Measurements from ENCODE around the gene SH2D6.
"Not testable (repeated sequence)": the region's sequence is repeated elsewhere in the genome, so short reads cannot be mapped to it uniquely, and the experiment has no call there.

The SH2D6 gene

GRCh38 chr2:85472261-85472660, 53.7 kb downstream of the SH2D6 start:
- no peak for DNase-seq

GRCh38 chr2:85475799-85476490, 57.4 kb downstream of the SH2D6 start:
- DNase-seq = no peak

GRCh38 chr2:85476624-85477023, 58.1 kb downstream of the SH2D6 start:
- no peak for DNase-seq

- DNase-seq = no peak
These were observed 59.4 kb downstream of the SH2D6 start for GRCh38 chr2:85477884-85478283.

- DNase-seq = no peak
These were observed 63.6 kb downstream of the SH2D6 start for GRCh38 chr2:85481818-85482777.

- DNase-seq = not testable (repeated sequence)
These were observed 66.1 kb downstream of the SH2D6 start for GRCh38 chr2:85484615-85485014.

GRCh38 chr2:85485815-85486214, 67.3 kb downstream of the SH2D6 start:
- DNase-seq = no peak
